Measurements from ENCODE around the gene DOCK4. TPM values are rescaled to one million over a fixed set of nuclear protein-coding genes. Genes with fewer than 3 reads are reported as not detected.

DOCK4 gene
- total and polyA plus RNA-seq, 4 donors = 7.2 to 48.9 (median 12.8) TPM

GRCh38 chr7:111770116-111770515 lies 436.1 kb downstream of the DOCK4 start:
- H3K27ac ChIP-seq (ENCODE audit: low read depth in 1 of 2, low read length in 2 of 2) = no peak overlapping the region
- no peaks in the 10 kb centered on the region for H3K27me3 ChIP-seq (ENCODE audit: control insufficient read depth in 4 of 4, insufficient read depth in 4 of 4, low read length in 3 of 4)
- H3K9ac ChIP-seq (ENCODE audit: low read depth in 1 of 2, low read length in 2 of 2) = no peak overlapping the region
- H3K9me3 ChIP-seq (ENCODE audit: control insufficient read depth in 4 of 4, low read length in 3 of 4) = no peaks in the 10 kb centered on the region
- peaks cover 0 to 17% (median 13%) of the 10 kb centered on the region in 4 donors for H3K4me1 ChIP-seq (ENCODE audit: control insufficient read depth in 4 of 4, insufficient read depth in 4 of 4, low read length in 3 of 4)
- no peak for TF ChIP-seq FOXA1 (IDR thresholded peaks at IDR 0.05)
- no peak for TF ChIP-seq TAF1 (conservative IDR thresholded peaks at IDR 0.05)
- TF ChIP-seq, protein P1, sequence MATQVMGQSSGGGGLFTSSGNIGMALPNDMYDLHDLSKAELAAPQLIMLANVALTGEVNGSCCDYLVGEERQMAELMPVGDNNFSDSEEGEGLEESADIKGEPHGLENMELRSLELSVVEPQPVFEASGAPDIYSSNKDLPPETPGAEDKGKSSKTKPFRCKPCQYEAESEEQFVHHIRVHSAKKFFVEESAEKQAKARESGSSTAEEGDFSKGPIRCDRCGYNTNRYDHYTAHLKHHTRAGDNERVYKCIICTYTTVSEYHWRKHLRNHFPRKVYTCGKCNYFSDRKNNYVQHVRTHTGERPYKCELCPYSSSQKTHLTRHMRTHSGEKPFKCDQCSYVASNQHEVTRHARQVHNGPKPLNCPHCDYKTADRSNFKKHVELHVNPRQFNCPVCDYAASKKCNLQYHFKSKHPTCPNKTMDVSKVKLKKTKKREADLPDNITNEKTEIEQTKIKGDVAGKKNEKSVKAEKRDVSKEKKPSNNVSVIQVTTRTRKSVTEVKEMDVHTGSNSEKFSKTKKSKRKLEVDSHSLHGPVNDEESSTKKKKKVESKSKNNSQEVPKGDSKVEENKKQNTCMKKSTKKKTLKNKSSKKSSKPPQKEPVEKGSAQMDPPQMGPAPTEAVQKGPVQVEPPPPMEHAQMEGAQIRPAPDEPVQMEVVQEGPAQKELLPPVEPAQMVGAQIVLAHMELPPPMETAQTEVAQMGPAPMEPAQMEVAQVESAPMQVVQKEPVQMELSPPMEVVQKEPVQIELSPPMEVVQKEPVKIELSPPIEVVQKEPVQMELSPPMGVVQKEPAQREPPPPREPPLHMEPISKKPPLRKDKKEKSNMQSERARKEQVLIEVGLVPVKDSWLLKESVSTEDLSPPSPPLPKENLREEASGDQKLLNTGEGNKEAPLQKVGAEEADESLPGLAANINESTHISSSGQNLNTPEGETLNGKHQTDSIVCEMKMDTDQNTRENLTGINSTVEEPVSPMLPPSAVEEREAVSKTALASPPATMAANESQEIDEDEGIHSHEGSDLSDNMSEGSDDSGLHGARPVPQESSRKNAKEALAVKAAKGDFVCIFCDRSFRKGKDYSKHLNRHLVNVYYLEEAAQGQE (IDR thresholded peaks at IDR 0.05) = no peak
- no peak for TF ChIP-seq HNF4A (conservative IDR thresholded peaks at IDR 0.05)
- TF ChIP-seq, protein P2, sequence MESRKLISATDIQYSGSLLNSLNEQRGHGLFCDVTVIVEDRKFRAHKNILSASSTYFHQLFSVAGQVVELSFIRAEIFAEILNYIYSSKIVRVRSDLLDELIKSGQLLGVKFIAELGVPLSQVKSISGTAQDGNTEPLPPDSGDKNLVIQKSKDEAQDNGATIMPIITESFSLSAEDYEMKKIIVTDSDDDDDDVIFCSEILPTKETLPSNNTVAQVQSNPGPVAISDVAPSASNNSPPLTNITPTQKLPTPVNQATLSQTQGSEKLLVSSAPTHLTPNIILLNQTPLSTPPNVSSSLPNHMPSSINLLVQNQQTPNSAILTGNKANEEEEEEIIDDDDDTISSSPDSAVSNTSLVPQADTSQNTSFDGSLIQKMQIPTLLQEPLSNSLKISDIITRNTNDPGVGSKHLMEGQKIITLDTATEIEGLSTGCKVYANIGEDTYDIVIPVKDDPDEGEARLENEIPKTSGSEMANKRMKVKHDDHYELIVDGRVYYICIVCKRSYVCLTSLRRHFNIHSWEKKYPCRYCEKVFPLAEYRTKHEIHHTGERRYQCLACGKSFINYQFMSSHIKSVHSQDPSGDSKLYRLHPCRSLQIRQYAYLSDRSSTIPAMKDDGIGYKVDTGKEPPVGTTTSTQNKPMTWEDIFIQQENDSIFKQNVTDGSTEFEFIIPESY (IDR thresholded peaks at IDR 0.05) = no peak
- TF ChIP-seq RXRA (IDR thresholded peaks at IDR 0.05) = no peak
- TF ChIP-seq RAD21 (IDR thresholded peaks at IDR 0.05) = no peak
- no peak for TF ChIP-seq NR2F2 (IDR thresholded peaks at IDR 0.05)
- TF ChIP-seq GABPA (IDR thresholded peaks at IDR 0.05 in 1 of 2, conservative IDR thresholded peaks at IDR 0.05 in 1 of 2) = no peak
- TF ChIP-seq SP1 (IDR thresholded peaks at IDR 0.05) = no peak
- WGBS = 81% methylated on average over 2 of the region's 2 CpGs
- no peak for DNase-seq (ENCODE audit: low spot score)
- H3K36me3 ChIP-seq (ENCODE audit: control insufficient read depth in 4 of 4, insufficient read depth in 3 of 4, low read depth in 1 of 4, low read length in 3 of 4) = peaks cover 0 to 7% (median 4%) of the 10 kb centered on the region in 4 donors
- H3K4me3 ChIP-seq (ENCODE audit: low read depth in 1 of 3, low read length in 3 of 3) = no peak overlapping the region

GRCh38 chr7:111765751-111766643 lies 440.2 kb downstream of the DOCK4 start:
- DNase-seq (ENCODE audit: low spot score) = no peak
- Histone ChIP-seq H3K4me1 (ENCODE audit: control insufficient read depth in 4 of 4, insufficient read depth in 4 of 4, low read length in 3 of 4) (peaks cover 0 to 17% (median 13%) of the 10 kb centered on the region in 4 donors), H3K9ac (ENCODE audit: low read depth in 1 of 2, low read length in 2 of 2) (peak overlapping the region in 1 of 2 donors; percentile 36), H3K27ac (ENCODE audit: low read depth in 1 of 2, low read length in 2 of 2) (peak overlapping the region; percentile 65 to 77), H3K27me3 (ENCODE audit: control insufficient read depth in 4 of 4, insufficient read depth in 4 of 4, low read length in 3 of 4) (no peaks in the 10 kb centered on the region), H3K9me3 (ENCODE audit: control insufficient read depth in 4 of 4, low read length in 3 of 4) (no peaks in the 10 kb centered on the region), H3K4me3 (ENCODE audit: low read depth in 1 of 3, low read length in 3 of 3) (no peak overlapping the region), H3K36me3 (ENCODE audit: control insufficient read depth in 4 of 4, insufficient read depth in 3 of 4, low read depth in 1 of 4, low read length in 3 of 4) (peaks cover 0 to 6% (median 2%) of the 10 kb centered on the region in 4 donors)
- WGBS = 21% methylated on average over 6 of the region's 6 CpGs
- TF ChIP-seq RXRA (IDR thresholded peaks at IDR 0.05) = peak; percentile 17 to 44
- TF ChIP-seq EGR1 (IDR thresholded peaks at IDR 0.05; ENCODE audit: low read depth in 2 of 2) = no peak
- TF ChIP-seq TAF1 (conservative IDR thresholded peaks at IDR 0.05) = no peak
- peak; percentile 30 for TF ChIP-seq YY1 (IDR thresholded peaks at IDR 0.05)
- peak; percentile 51 to 59 for TF ChIP-seq HNF4A (conservative IDR thresholded peaks at IDR 0.05)
- peak; percentile 96 for TF ChIP-seq FOXA2 (IDR thresholded peaks at IDR 0.05)
- TF ChIP-seq RAD21 (IDR thresholded peaks at IDR 0.05) = peak; percentile 41 to 43
- TF ChIP-seq HNF4G (IDR thresholded peaks at IDR 0.05) = no peak
- TF ChIP-seq, protein P1 (IDR thresholded peaks at IDR 0.05) = no peak
- peak in 1 of 2 donors; percentile 17 for TF ChIP-seq JUND (IDR thresholded peaks at IDR 0.05)
- TF ChIP-seq NR2F2 (IDR thresholded peaks at IDR 0.05) = no peak
- TF ChIP-seq, protein P2 (IDR thresholded peaks at IDR 0.05) = peak; percentile 30
- TF ChIP-seq, protein P3, sequence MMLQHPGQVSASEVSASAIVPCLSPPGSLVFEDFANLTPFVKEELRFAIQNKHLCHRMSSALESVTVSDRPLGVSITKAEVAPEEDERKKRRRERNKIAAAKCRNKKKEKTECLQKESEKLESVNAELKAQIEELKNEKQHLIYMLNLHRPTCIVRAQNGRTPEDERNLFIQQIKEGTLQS (IDR thresholded peaks at IDR 0.05) = peak; percentile 34
- TF ChIP-seq, protein P4, sequence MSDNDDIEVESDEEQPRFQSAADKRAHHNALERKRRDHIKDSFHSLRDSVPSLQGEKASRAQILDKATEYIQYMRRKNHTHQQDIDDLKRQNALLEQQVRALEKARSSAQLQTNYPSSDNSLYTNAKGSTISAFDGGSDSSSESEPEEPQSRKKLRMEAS (IDR thresholded peaks at IDR 0.05) = no peak
- no peak for TF ChIP-seq GABPA (IDR thresholded peaks at IDR 0.05 in 1 of 2, conservative IDR thresholded peaks at IDR 0.05 in 1 of 2)
- peak; percentile 60 for TF ChIP-seq SP1 (IDR thresholded peaks at IDR 0.05)

Measured in liver (tissue), 9 donors.